ENCODE data around the gene TSPAN2. TPM values are rescaled to one million over a fixed set of nuclear protein-coding genes. Genes with fewer than 3 reads are reported as not detected.

TSPAN2 gene
- total RNA-seq, 1 experiment from 2014 or later = 1.0 TPM

GRCh38 chr1:115118086-115118485 is 28.8 kb upstream of the TSPAN2 start:
- no peak for DNase-seq
- peaks cover 32% of the 10 kb centered on the region for H3K9me3 ChIP-seq
- no peaks in the 10 kb centered on the region for H3K36me3 ChIP-seq
- H3K27me3 ChIP-seq = no peaks in the 10 kb centered on the region
- H3K4me3 ChIP-seq = no peak overlapping the region

- DNase-seq = no peak
- H3K4me3 ChIP-seq = no peak overlapping the region
- no peaks in the 10 kb centered on the region for H3K36me3 ChIP-seq
- H3K9me3 ChIP-seq = peaks cover 27% of the 10 kb centered on the region
- no peaks in the 10 kb centered on the region for H3K27me3 ChIP-seq
These were observed 28.0 kb upstream of the TSPAN2 start for GRCh38 chr1:115117298-115117697.

- Histone ChIP-seq H3K36me3 (no peaks in the 10 kb centered on the region), H3K27me3 (no peaks in the 10 kb centered on the region), H3K4me3 (no peak overlapping the region), H3K9me3 (peaks cover 21% of the 10 kb centered on the region)
- DNase-seq = no peak
These were observed 27.2 kb upstream of the TSPAN2 start for GRCh38 chr1:115116512-115116911.

GRCh38 chr1:115115521-115116161 is 26.3 kb upstream of the TSPAN2 start:
- Histone ChIP-seq H3K4me3 (no peak overlapping the region), H3K9me3 (peaks cover 14% of the 10 kb centered on the region), H3K27me3 (no peaks in the 10 kb centered on the region), H3K36me3 (no peaks in the 10 kb centered on the region)
- DNase-seq = no peak

GRCh38 chr1:115114308-115114707 is 25.0 kb upstream of the TSPAN2 start:
- Histone ChIP-seq H3K27me3 (no peaks in the 10 kb centered on the region), H3K36me3 (no peaks in the 10 kb centered on the region), H3K4me3 (no peak overlapping the region), H3K9me3 (peaks cover 2% of the 10 kb centered on the region; the same call in 1 of the 2 replicates)
- peak; percentile 34 for DNase-seq

- DNase-seq = no peak
- no peak overlapping the region for H3K4me3 ChIP-seq
- no peaks in the 10 kb centered on the region for H3K36me3 ChIP-seq
- H3K9me3 ChIP-seq = no peaks in the 10 kb centered on the region; the same call in 1 of the 2 replicates
- no peaks in the 10 kb centered on the region for H3K27me3 ChIP-seq
These were observed 24.5 kb upstream of the TSPAN2 start for GRCh38 chr1:115113766-115114165.

- DNase-seq = no peak
- Histone ChIP-seq H3K9me3 (no peaks in the 10 kb centered on the region; the same call in 1 of the 2 replicates), H3K36me3 (no peaks in the 10 kb centered on the region), H3K4me3 (no peak overlapping the region), H3K27me3 (no peaks in the 10 kb centered on the region)
These were observed 23.4 kb upstream of the TSPAN2 start for GRCh38 chr1:115112496-115113375.

- Histone ChIP-seq H3K4me3 (no peak overlapping the region), H3K27me3 (no peaks in the 10 kb centered on the region), H3K9me3 (no peaks in the 10 kb centered on the region; the same call in 1 of the 2 replicates), H3K36me3 (no peaks in the 10 kb centered on the region)
- no peak for DNase-seq
These were observed 18.4 kb upstream of the TSPAN2 start for GRCh38 chr1:115107516-115108260.

- Histone ChIP-seq H3K27me3 (no peaks in the 10 kb centered on the region), H3K36me3 (no peaks in the 10 kb centered on the region), H3K9me3 (no peaks in the 10 kb centered on the region; the same call in 1 of the 2 replicates), H3K4me3 (no peak overlapping the region)
- no peak for DNase-seq
These were observed 16.5 kb upstream of the TSPAN2 start for GRCh38 chr1:115105831-115106230.

- DNase-seq = no peak
- Histone ChIP-seq H3K4me3 (peak overlapping the region; percentile 44), H3K27me3 (no peaks in the 10 kb centered on the region), H3K36me3 (no peaks in the 10 kb centered on the region), H3K9me3 (no peaks in the 10 kb centered on the region)
These were observed 10.4 kb upstream of the TSPAN2 start for GRCh38 chr1:115099693-115100050.

- H3K9me3 ChIP-seq = no peaks in the 10 kb centered on the region
- DNase-seq = peak; percentile 45
- peak overlapping the region; percentile 44 for H3K4me3 ChIP-seq
These were observed 9.8 kb upstream of the TSPAN2 start for GRCh38 chr1:115098979-115099692.

GRCh38 chr1:115092175-115092574 is 2.9 kb upstream of the TSPAN2 start:
- no peaks in the 10 kb centered on the region; the same call in 1 of the 2 replicates for H3K9me3 ChIP-seq

More at GRCh38 chr1:115098979-115099692, 9.8 kb upstream of the TSPAN2 start:
- H3K36me3 ChIP-seq = no peaks in the 10 kb centered on the region
- H3K27me3 ChIP-seq = no peaks in the 10 kb centered on the region

GRCh38 chr1:115091572-115091971 is 2.3 kb upstream of the TSPAN2 start:
- Histone ChIP-seq H3K27me3 (no peaks in the 10 kb centered on the region), H3K4me3 (no peak overlapping the region), H3K9me3 (no peaks in the 10 kb centered on the region; the same call in 1 of the 2 replicates), H3K36me3 (no peaks in the 10 kb centered on the region)
- DNase-seq = no peak

More at GRCh38 chr1:115092175-115092574, 2.9 kb upstream of the TSPAN2 start:
- H3K36me3 ChIP-seq = no peaks in the 10 kb centered on the region
- no peaks in the 10 kb centered on the region for H3K27me3 ChIP-seq
- DNase-seq = no peak
- H3K4me3 ChIP-seq = no peak overlapping the region

- Histone ChIP-seq H3K4me3 (no peak overlapping the region), H3K27me3 (no peaks in the 10 kb centered on the region), H3K9me3 (no peaks in the 10 kb centered on the region; the same call in 1 of the 2 replicates), H3K36me3 (no peaks in the 10 kb centered on the region)
- no peak for DNase-seq
These were observed 1.7 kb upstream of the TSPAN2 start for GRCh38 chr1:115090956-115091355.

GRCh38 chr1:115090540-115090939 is 1.2 kb upstream of the TSPAN2 start:
- H3K4me3 ChIP-seq = no peak overlapping the region
- H3K36me3 ChIP-seq = no peaks in the 10 kb centered on the region
- no peak for DNase-seq
- H3K9me3 ChIP-seq = no peaks in the 10 kb centered on the region; the same call in 1 of the 2 replicates
- H3K27me3 ChIP-seq = no peaks in the 10 kb centered on the region

- Histone ChIP-seq H3K36me3 (no peaks in the 10 kb centered on the region), H3K4me3 (peak overlapping the region; percentile 47; the same call in 1 of the 2 replicates), H3K9me3 (no peaks in the 10 kb centered on the region; the same call in 1 of the 2 replicates), H3K27me3 (no peaks in the 10 kb centered on the region)
- DNase-seq = no peak
These were observed 835 bp upstream of the TSPAN2 start for GRCh38 chr1:115090186-115090490.
